ENCODE data around the gene CNTN4. TPM values are rescaled to one million over a fixed set of nuclear protein-coding genes. Genes with fewer than 3 reads are reported as not detected.

The CNTN4 gene
- total and polyA plus RNA-seq, 4 donors: 1.2 to 3.8 (median 2.6) TPM

- no peaks in the 10 kb centered on the region for H3K27me3 ChIP-seq (ENCODE audit: control insufficient read depth in 4 of 4, insufficient read depth in 4 of 4, low read length in 3 of 4)
- H3K36me3 ChIP-seq (ENCODE audit: control insufficient read depth in 4 of 4, insufficient read depth in 3 of 4, low read depth in 1 of 4, low read length in 3 of 4): no peaks in the 10 kb centered on the region
- 81% methylated on average over 2 of the region's 2 CpGs for whole genome bisulfite sequencing
- no peak for TF ChIP-seq TAF1 (conservative IDR thresholded peaks at IDR 0.05)
- H3K9ac ChIP-seq (ENCODE audit: low read depth in 1 of 2, low read length in 2 of 2): no peak overlapping the region
- DNase-seq (ENCODE audit: low spot score): no peak
- no peaks in the 10 kb centered on the region for H3K9me3 ChIP-seq (ENCODE audit: control insufficient read depth in 4 of 4, low read length in 3 of 4)
- H3K4me1 ChIP-seq (ENCODE audit: control insufficient read depth in 4 of 4, insufficient read depth in 4 of 4, low read length in 3 of 4): no peaks in the 10 kb centered on the region
- H3K27ac ChIP-seq (ENCODE audit: low read depth in 1 of 2, low read length in 2 of 2): no peak overlapping the region
- no peak overlapping the region for H3K4me3 ChIP-seq (ENCODE audit: low read depth in 1 of 3, low read length in 3 of 3)
These were observed 851.5 kb downstream of the CNTN4 start for GRCh38 chr3:2950159-2950558.

DNA sequence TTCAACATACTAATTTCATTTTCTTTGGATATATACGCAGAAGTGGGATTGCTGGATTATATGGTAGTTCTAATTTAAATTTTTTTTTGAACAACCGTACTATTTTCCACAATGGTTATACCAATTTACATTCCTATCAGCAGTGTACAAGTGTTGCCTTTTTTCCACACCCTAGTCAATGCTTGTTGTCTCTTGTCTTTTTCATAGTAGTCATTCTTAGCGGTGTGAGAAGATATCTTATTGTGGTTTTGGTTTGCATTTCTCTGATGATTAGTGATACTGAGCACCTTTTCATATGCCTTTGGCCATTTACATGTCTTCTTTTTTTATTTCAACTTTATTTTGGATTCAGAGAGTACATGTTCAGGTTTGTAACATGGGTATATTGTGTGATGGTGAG, 858.4 kb downstream of the CNTN4 start:
- H3K27me3 ChIP-seq (ENCODE audit: control insufficient read depth in 4 of 4, insufficient read depth in 4 of 4, low read length in 3 of 4): no peaks in the 10 kb centered on the region
- no peak overlapping the region for H3K9ac ChIP-seq (ENCODE audit: low read depth in 1 of 2, low read length in 2 of 2)
- no peak overlapping the region for H3K4me3 ChIP-seq (ENCODE audit: low read depth in 1 of 3, low read length in 3 of 3)
- whole genome bisulfite sequencing: 80% methylated on average over 3 of the region's 3 CpGs
- no peak overlapping the region for H3K27ac ChIP-seq (ENCODE audit: low read depth in 1 of 2, low read length in 2 of 2)
- H3K4me1 ChIP-seq (ENCODE audit: control insufficient read depth in 4 of 4, insufficient read depth in 4 of 4, low read length in 3 of 4): no peaks in the 10 kb centered on the region
- no peak for DNase-seq (ENCODE audit: low spot score)
- TF ChIP-seq TAF1 (conservative IDR thresholded peaks at IDR 0.05) (no peak), YY1 (IDR thresholded peaks at IDR 0.05) (no peak), NR2F2 (IDR thresholded peaks at IDR 0.05) (no peak), GABPA (IDR thresholded peaks at IDR 0.05 in 1 of 2, conservative IDR thresholded peaks at IDR 0.05 in 1 of 2) (no peak), FOXA1 (IDR thresholded peaks at IDR 0.05) (no peak), RXRA (IDR thresholded peaks at IDR 0.05) (no peak), ATF3 (IDR thresholded peaks at IDR 0.05) (no peak), FOXA2 (IDR thresholded peaks at IDR 0.05) (no peak), HNF4G (IDR thresholded peaks at IDR 0.05) (no peak), RAD21 (IDR thresholded peaks at IDR 0.05) (no peak), REST (IDR thresholded peaks at IDR 0.05) (no peak), SP1 (IDR thresholded peaks at IDR 0.05) (no peak), MAX (IDR thresholded peaks at IDR 0.05) (no peak), JUND (IDR thresholded peaks at IDR 0.05) (no peak), HNF4A (conservative IDR thresholded peaks at IDR 0.05) (no peak)
- TF ChIP-seq, protein P1, sequence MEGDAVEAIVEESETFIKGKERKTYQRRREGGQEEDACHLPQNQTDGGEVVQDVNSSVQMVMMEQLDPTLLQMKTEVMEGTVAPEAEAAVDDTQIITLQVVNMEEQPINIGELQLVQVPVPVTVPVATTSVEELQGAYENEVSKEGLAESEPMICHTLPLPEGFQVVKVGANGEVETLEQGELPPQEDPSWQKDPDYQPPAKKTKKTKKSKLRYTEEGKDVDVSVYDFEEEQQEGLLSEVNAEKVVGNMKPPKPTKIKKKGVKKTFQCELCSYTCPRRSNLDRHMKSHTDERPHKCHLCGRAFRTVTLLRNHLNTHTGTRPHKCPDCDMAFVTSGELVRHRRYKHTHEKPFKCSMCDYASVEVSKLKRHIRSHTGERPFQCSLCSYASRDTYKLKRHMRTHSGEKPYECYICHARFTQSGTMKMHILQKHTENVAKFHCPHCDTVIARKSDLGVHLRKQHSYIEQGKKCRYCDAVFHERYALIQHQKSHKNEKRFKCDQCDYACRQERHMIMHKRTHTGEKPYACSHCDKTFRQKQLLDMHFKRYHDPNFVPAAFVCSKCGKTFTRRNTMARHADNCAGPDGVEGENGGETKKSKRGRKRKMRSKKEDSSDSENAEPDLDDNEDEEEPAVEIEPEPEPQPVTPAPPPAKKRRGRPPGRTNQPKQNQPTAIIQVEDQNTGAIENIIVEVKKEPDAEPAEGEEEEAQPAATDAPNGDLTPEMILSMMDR (IDR thresholded peaks at IDR 0.05; ENCODE audit: low read depth, low read length, missing input control): no peak
- TF ChIP-seq, protein P2, sequence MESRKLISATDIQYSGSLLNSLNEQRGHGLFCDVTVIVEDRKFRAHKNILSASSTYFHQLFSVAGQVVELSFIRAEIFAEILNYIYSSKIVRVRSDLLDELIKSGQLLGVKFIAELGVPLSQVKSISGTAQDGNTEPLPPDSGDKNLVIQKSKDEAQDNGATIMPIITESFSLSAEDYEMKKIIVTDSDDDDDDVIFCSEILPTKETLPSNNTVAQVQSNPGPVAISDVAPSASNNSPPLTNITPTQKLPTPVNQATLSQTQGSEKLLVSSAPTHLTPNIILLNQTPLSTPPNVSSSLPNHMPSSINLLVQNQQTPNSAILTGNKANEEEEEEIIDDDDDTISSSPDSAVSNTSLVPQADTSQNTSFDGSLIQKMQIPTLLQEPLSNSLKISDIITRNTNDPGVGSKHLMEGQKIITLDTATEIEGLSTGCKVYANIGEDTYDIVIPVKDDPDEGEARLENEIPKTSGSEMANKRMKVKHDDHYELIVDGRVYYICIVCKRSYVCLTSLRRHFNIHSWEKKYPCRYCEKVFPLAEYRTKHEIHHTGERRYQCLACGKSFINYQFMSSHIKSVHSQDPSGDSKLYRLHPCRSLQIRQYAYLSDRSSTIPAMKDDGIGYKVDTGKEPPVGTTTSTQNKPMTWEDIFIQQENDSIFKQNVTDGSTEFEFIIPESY (IDR thresholded peaks at IDR 0.05): no peak
- no peaks in the 10 kb centered on the region for H3K9me3 ChIP-seq (ENCODE audit: control insufficient read depth in 4 of 4, low read length in 3 of 4)
- H3K36me3 ChIP-seq (ENCODE audit: control insufficient read depth in 4 of 4, insufficient read depth in 3 of 4, low read depth in 1 of 4, low read length in 3 of 4): no peaks in the 10 kb centered on the region

Measured in liver (tissue), 9 donors.